BJ (cell line): ENCODE results near the gene KRTAP10-3. TPM values are rescaled to one million over a fixed set of nuclear protein-coding genes. Genes with fewer than 3 reads are reported as not detected.

ENCODE experiments used
- CTCF ChIA-PET: fragments of 350-600 bp; formaldehyde crosslinking; extraction: SDS; loops from one replicate; lab custom pipeline; 2021; ENCODE audit warnings: antibody characterized with exemption, inconsistent platforms; lab: Yijun Ruan, JAX
- POLR2A ChIA-PET: fragments of 300-600 bp; sonication (Branson Sonifier 250); formaldehyde crosslinking; extraction: SDS; loops from one replicate; lab custom pipeline; 2021; ENCODE audit warnings: antibody characterized with exemption; lab: Charles Lee
- DNase-seq: peaks from one replicate; pipeline ENCODE4 v3.0.0-alpha.2; 2011; ENCODE audit warnings: low read depth
- H3K27me3 ChIP-seq: 2 replicates; pipeline ENCODE4 v1.6.0; 2011; ENCODE audit warnings: low read length; ENCODE audit not compliant: control insufficient read depth, insufficient read depth
- H3K36me3 ChIP-seq: 2 replicates; pipeline ENCODE4 v1.5.1; 2011; ENCODE audit warnings: low read length; ENCODE audit not compliant: control insufficient read depth, insufficient read depth
- H3K4me3 ChIP-seq: 2 replicates; pipeline ENCODE4 v1.5.1; 2011; ENCODE audit warnings: low read depth, mild to moderate bottlenecking, control low read depth, low read length
- CTCF ChIP-seq: IDR thresholded peaks from 2 replicates; pipeline ENCODE4 v1.5.1; 2011; ENCODE audit warnings: low read depth, mild to moderate bottlenecking, control low read depth, inconsistent platforms, low read length, moderate library complexity; ENCODE audit not compliant: insufficient read depth
- polyA plus RNA-seq: library from polyadenylated mRNA; depleted of rRNA; stranded (reverse); fragments of >200 nt; gene quantifications from 2 replicates; pipeline ENCODE4 v1.2.3, GENCODE V29; 2011

KRTAP10-3 gene
- polyA plus RNA-seq, 1 experiment, result not detected

GRCh38 chr21:44533891-44534627 lies 24.5 kb downstream of the KRTAP10-3 start:
- Histone ChIP-seq H3K36me3 (no peaks in the 10 kb centered on the region), H3K27me3 (no peaks in the 10 kb centered on the region), H3K4me3 (no peak overlapping the region)
- no peak for TF ChIP-seq CTCF
- POLR2A ChIA-PET, result no interaction called here
- no peak for DNase-seq
- CTCF ChIA-PET, result no interaction called here

- Histone ChIP-seq H3K4me3 (no peak overlapping the region), H3K36me3 (no peaks in the 10 kb centered on the region), H3K27me3 (no peaks in the 10 kb centered on the region)
- no peak for TF ChIP-seq CTCF
- POLR2A ChIA-PET, result no interaction called here
- DNase-seq, result no peak
- CTCF ChIA-PET, result no interaction called here
These were observed 25.3 kb downstream of the KRTAP10-3 start for GRCh38 chr21:44533121-44533890.

- ChIA-PET CTCF (no interaction called here), POLR2A (no interaction called here)
- Histone ChIP-seq H3K27me3 (no peaks in the 10 kb centered on the region), H3K4me3 (no peak overlapping the region), H3K36me3 (no peaks in the 10 kb centered on the region)
- DNase-seq, result no peak
- no peak for TF ChIP-seq CTCF
These were observed 25.9 kb downstream of the KRTAP10-3 start for GRCh38 chr21:44532712-44533111.

- Histone ChIP-seq H3K4me3 (no peak overlapping the region), H3K27me3 (no peaks in the 10 kb centered on the region), H3K36me3 (no peaks in the 10 kb centered on the region)
- ChIA-PET CTCF (interaction anchor here (0.6 kb wide), 2 partner anchors 22 to 393 kb away, joined by 3 read pairs; no protein-coding TSS in a partner anchor), POLR2A (no interaction called here)
- TF ChIP-seq CTCF, result no peak
- no peak for DNase-seq
These were observed 26.7 kb downstream of the KRTAP10-3 start for GRCh38 chr21:44531606-44532564.
